C4-2B (cell line): ENCODE measurements around the gene SGMS1.

Source experiments
- CTCF ChIP-seq: fragments of 450-650 bp; conservative IDR thresholded peaks from 2 replicates; pipeline ENCODE4 v1.5.1; 2017; ENCODE audit warnings: mild to moderate bottlenecking
- ZFX ChIP-seq: fragments of 450-650 bp; IDR thresholded peaks from 2 replicates; pipeline ENCODE4 v1.6.1; 2017

GRCh38 chr10:50517626-50518025 lies 106.1 kb downstream of the SGMS1 start:
- TF ChIP-seq CTCF (no peak), ZFX (no peak)
